HUES48 (cell line): ENCODE results near the gene RABGAP1L.
"Not testable (repeated sequence)": the region's sequence is repeated elsewhere in the genome, so short reads cannot be mapped to it uniquely, and the experiment has no call there.

ENCODE experiments used
- H3K27ac ChIP-seq: one replicate; pipeline ENCODE4 v1.7.0; 2013; ENCODE audit warnings: low read depth, low read length, inconsistent platforms
- H3K27me3 ChIP-seq: 2 replicates; pipeline ENCODE4 v1.6.1; 2013; ENCODE audit warnings: mild to moderate bottlenecking, low read length; ENCODE audit not compliant: control insufficient read depth, insufficient read depth
- H3K36me3 ChIP-seq: 2 replicates; pipeline ENCODE4 v1.6.1; 2013; ENCODE audit warnings: low read length; ENCODE audit not compliant: control insufficient read depth, insufficient read depth
- H3K4me1 ChIP-seq: 2 replicates; pipeline ENCODE4 v1.6.1; 2013; ENCODE audit warnings: mild to moderate bottlenecking, low read length; ENCODE audit not compliant: control insufficient read depth, insufficient read depth
- H3K4me3 ChIP-seq: 2 replicates; pipeline ENCODE4 v1.5.1; 2013; ENCODE audit warnings: mild to moderate bottlenecking, low read depth, low read length
- H3K9ac ChIP-seq: 2 replicates; pipeline ENCODE4 v1.6.1; 2013; ENCODE audit warnings: mild to moderate bottlenecking, low read depth, low read length, moderate library complexity
- H3K9me3 ChIP-seq: 2 replicates; pipeline ENCODE4 v1.6.1; 2013; ENCODE audit warnings: low read length; ENCODE audit not compliant: control insufficient read depth, insufficient read depth

The RABGAP1L gene

GRCh38 chr1:175037416-175037815 is 878.1 kb downstream of the RABGAP1L start:
- H3K9me3 ChIP-seq: no peaks in the 10 kb centered on the region
- H3K36me3 ChIP-seq: no peaks in the 10 kb centered on the region
- H3K27ac ChIP-seq: no peak overlapping the region
- no peaks in the 10 kb centered on the region for H3K27me3 ChIP-seq
- H3K4me1 ChIP-seq: peaks cover 15% of the 10 kb centered on the region
- H3K4me3 ChIP-seq: no peak overlapping the region
- no peak overlapping the region for H3K9ac ChIP-seq

GRCh38 chr1:175040324-175040879 is 881.1 kb downstream of the RABGAP1L start:
- Histone ChIP-seq H3K4me1 (peaks cover 23% of the 10 kb centered on the region), H3K9ac (no peak overlapping the region), H3K36me3 (no peaks in the 10 kb centered on the region), H3K9me3 (no peaks in the 10 kb centered on the region), H3K4me3 (no peak overlapping the region), H3K27ac (no peak overlapping the region), H3K27me3 (no peaks in the 10 kb centered on the region)

GRCh38 chr1:175042650-175043049 is 883.3 kb downstream of the RABGAP1L start:
- H3K4me3 ChIP-seq: no peak overlapping the region
- H3K4me1 ChIP-seq: peaks cover 8% of the 10 kb centered on the region

GRCh38 chr1:175043824-175044223 is 884.5 kb downstream of the RABGAP1L start:
- Histone ChIP-seq H3K4me1 (peaks cover 8% of the 10 kb centered on the region), H3K9ac (no peak overlapping the region), H3K27ac (no peak overlapping the region), H3K4me3 (no peak overlapping the region), H3K9me3 (no peaks in the 10 kb centered on the region), H3K36me3 (no peaks in the 10 kb centered on the region), H3K27me3 (no peaks in the 10 kb centered on the region)

More at GRCh38 chr1:175042650-175043049, 883.3 kb downstream of the RABGAP1L start:
- Histone ChIP-seq H3K27me3 (no peaks in the 10 kb centered on the region), H3K9ac (no peak overlapping the region), H3K36me3 (no peaks in the 10 kb centered on the region), H3K27ac (no peak overlapping the region), H3K9me3 (no peaks in the 10 kb centered on the region)

- H3K27ac ChIP-seq: not testable (repeated sequence)
These were observed 885.3 kb downstream of the RABGAP1L start for GRCh38 chr1:175044591-175044990.

More at GRCh38 chr1:175044591-175044990, 885.3 kb downstream of the RABGAP1L start:
- H3K27me3 ChIP-seq, H3K9me3 ChIP-seq, H3K4me3 ChIP-seq, H3K9ac ChIP-seq, H3K4me1 ChIP-seq, H3K36me3 ChIP-seq: not testable (repeated sequence)
